Measurements from ENCODE around the gene FBF1.

DNA sequence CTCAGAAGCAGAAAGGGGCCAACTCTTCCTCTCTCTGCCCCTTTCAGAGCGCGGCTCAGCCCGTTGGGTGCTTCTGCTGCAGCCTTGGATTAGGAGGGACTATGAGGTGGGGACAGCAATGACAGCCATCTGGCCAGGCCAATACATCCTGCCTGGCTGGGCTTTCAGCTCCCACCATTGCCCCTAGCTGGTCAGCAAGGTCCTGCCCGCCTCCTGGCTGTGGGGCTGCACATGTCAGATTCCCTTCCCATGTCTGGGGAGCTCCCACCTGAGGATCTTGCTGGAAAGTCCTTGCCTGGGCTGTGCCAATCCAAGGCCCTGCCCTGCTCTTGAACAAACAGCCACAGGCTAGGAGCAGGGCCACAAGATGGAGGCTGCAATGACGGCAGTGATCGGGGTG is 52.4 kb downstream of the FBF1 start:
- no peak for TF ChIP-seq TCF7L2 (IDR thresholded peaks at IDR 0.05; ENCODE audit: borderline replicate concordance, low read depth, low read length)
- TF ChIP-seq ZNF114 (tag by site-specific recombination; IDR thresholded peaks at IDR 0.05), result no peak
- TF ChIP-seq ZNF140 (tag by site-specific recombination; IDR thresholded peaks at IDR 0.05), result no peak
- TF ChIP-seq ZBTB21 (tag by site-specific recombination; IDR thresholded peaks at IDR 0.05), result no peak
- TF ChIP-seq ZNF121 (tag by site-specific recombination; IDR thresholded peaks at IDR 0.05), result no peak
- no peak for TF ChIP-seq ZNF391 (tag by site-specific recombination; IDR thresholded peaks at IDR 0.05; ENCODE audit: borderline replicate concordance, low read depth)
- TF ChIP-seq ZNF510 (tag by site-specific recombination; IDR thresholded peaks at IDR 0.05; ENCODE audit: insufficient replicate concordance), result no peak
- TF ChIP-seq, protein P1, sequence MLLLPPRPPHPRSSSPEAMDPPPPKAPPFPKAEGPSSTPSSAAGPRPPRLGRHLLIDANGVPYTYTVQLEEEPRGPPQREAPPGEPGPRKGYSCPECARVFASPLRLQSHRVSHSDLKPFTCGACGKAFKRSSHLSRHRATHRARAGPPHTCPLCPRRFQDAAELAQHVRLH (tag by site-specific recombination; IDR thresholded peaks at IDR 0.05), result no peak
- TF ChIP-seq ZNF747 (tag by site-specific recombination; IDR thresholded peaks at IDR 0.05), result no peak
- no peak for TF ChIP-seq KLF10 (tag by site-specific recombination; IDR thresholded peaks at IDR 0.05)
- TF ChIP-seq, protein P2, sequence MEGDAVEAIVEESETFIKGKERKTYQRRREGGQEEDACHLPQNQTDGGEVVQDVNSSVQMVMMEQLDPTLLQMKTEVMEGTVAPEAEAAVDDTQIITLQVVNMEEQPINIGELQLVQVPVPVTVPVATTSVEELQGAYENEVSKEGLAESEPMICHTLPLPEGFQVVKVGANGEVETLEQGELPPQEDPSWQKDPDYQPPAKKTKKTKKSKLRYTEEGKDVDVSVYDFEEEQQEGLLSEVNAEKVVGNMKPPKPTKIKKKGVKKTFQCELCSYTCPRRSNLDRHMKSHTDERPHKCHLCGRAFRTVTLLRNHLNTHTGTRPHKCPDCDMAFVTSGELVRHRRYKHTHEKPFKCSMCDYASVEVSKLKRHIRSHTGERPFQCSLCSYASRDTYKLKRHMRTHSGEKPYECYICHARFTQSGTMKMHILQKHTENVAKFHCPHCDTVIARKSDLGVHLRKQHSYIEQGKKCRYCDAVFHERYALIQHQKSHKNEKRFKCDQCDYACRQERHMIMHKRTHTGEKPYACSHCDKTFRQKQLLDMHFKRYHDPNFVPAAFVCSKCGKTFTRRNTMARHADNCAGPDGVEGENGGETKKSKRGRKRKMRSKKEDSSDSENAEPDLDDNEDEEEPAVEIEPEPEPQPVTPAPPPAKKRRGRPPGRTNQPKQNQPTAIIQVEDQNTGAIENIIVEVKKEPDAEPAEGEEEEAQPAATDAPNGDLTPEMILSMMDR (tag by site-specific recombination; IDR thresholded peaks at IDR 0.05), result no peak
- TF ChIP-seq, protein P3, sequence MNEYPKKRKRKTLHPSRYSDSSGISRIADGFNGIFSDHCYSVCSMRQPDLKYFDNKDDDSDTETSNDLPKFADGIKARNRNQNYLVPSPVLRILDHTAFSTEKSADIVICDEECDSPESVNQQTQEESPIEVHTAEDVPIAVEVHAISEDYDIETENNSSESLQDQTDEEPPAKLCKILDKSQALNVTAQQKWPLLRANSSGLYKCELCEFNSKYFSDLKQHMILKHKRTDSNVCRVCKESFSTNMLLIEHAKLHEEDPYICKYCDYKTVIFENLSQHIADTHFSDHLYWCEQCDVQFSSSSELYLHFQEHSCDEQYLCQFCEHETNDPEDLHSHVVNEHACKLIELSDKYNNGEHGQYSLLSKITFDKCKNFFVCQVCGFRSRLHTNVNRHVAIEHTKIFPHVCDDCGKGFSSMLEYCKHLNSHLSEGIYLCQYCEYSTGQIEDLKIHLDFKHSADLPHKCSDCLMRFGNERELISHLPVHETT (tag by site-specific recombination; IDR thresholded peaks at IDR 0.05), result no peak
- TF ChIP-seq ZSCAN30 (tag by site-specific recombination; IDR thresholded peaks at IDR 0.05), result no peak

Data from HEK293 (cell line).